CD14-positive monocyte (primary cell): ENCODE results near the gene MFAP3. TPM values are rescaled to one million over a fixed set of nuclear protein-coding genes. Genes with fewer than 3 reads are reported as not detected.

Experiments used
- DNase-seq, 3 donors: peaks; one replicate each; pipeline ENCODE4 v3.0.0-alpha.2; 2011 to 2022
- H2AFZ ChIP-seq: 2 replicates; pipeline ENCODE4 v1.6.0; 2012; ENCODE audit warnings: mild to moderate bottlenecking, low read depth, low read length, inconsistent platforms; ENCODE audit not compliant: insufficient read depth, poor library complexity, severe bottlenecking
- H3K27ac ChIP-seq, 2 donors: 1 replicate in 1 of 2; 2 replicates in 1 of 2; pipeline ENCODE4 v1.5.1; 2012 to 2013; ENCODE audit warnings: low read length in 2 of 2, control low read depth in 1 of 2, inconsistent platforms in 1 of 2, low read depth in 1 of 2, mild to moderate bottlenecking in 1 of 2
- H3K27me3 ChIP-seq, 2 donors: one replicate each; pipeline versions ENCODE4 v1.6.0 to v1.6.1; 2011 to 2013; ENCODE audit warnings: low read length in 2 of 2; ENCODE audit not compliant: control insufficient read depth in 2 of 2, insufficient read depth in 2 of 2
- H3K36me3 ChIP-seq, 2 donors: replicated peaks in 1 of 2; 1 replicate in 1 of 2; 2 replicates in 1 of 2; pipeline versions ENCODE4 v1.5.1 to v1.6.1; 2012 to 2013; ENCODE audit warnings: low read length in 2 of 2, control low read depth in 1 of 2, inconsistent platforms in 1 of 2, mild to moderate bottlenecking in 1 of 2; ENCODE audit not compliant: insufficient read depth in 2 of 2, control insufficient read depth in 1 of 2
- H3K4me1 ChIP-seq, 2 donors: 1 replicate in 1 of 2; 2 replicates in 1 of 2; pipeline versions ENCODE4 v1.5.1 to v1.6.1; 2012 to 2013; ENCODE audit warnings: low read length in 2 of 2, control low read depth in 1 of 2, inconsistent platforms in 1 of 2, mild to moderate bottlenecking in 1 of 2, moderate library complexity in 1 of 2; ENCODE audit not compliant: insufficient read depth in 2 of 2, control insufficient read depth in 1 of 2
- H3K4me2 ChIP-seq: replicated peaks from 2 replicates; pipeline ENCODE3; 2012; ENCODE audit warnings: low read length, moderate library complexity, mild to moderate bottlenecking; ENCODE audit not compliant: poor library complexity, severe bottlenecking; ENCODE audit errors: extremely low read depth
- H3K4me3 ChIP-seq, 3 experiments: fragments of 200-600 bp in 1 of 3; sonication (generic) in 1 of 3; replicated peaks in 1 of 3; 1 replicate in 2 of 3; 2 replicates in 1 of 3; pipeline ENCODE4 v1.5.1; 2011 to 2013; ENCODE audit warnings: low read length in 3 of 3, mild to moderate bottlenecking in 3 of 3, control low read depth in 2 of 3, low read depth in 2 of 3, inconsistent platforms in 1 of 3, moderate library complexity in 1 of 3
- H3K79me2 ChIP-seq: 2 replicates; pipeline ENCODE4 v1.6.0; 2012; ENCODE audit warnings: mild to moderate bottlenecking, control low read depth, inconsistent platforms, low read length, moderate library complexity; ENCODE audit not compliant: insufficient read depth
- H3K9ac ChIP-seq: 2 replicates; pipeline ENCODE4 v1.6.0; 2017; ENCODE audit warnings: low read length, mild to moderate bottlenecking; ENCODE audit not compliant: insufficient read depth, poor library complexity, severe bottlenecking
- H3K9me3 ChIP-seq, 2 donors: replicated peaks in 1 of 2; 1 replicate in 1 of 2; 2 replicates in 1 of 2; pipeline versions ENCODE4 v1.5.1 to v1.6.1; 2012 to 2013; ENCODE audit warnings: low read length in 2 of 2, control low read depth in 1 of 2; ENCODE audit not compliant: control insufficient read depth in 1 of 2, insufficient read depth in 1 of 2
- H4K20me1 ChIP-seq: 2 replicates; pipeline ENCODE4 v1.6.0; 2012; ENCODE audit warnings: mild to moderate bottlenecking, low read length, control low read depth, moderate library complexity; ENCODE audit not compliant: insufficient read depth
- H3K27ac Mint-ChIP-seq, 7 donors: one replicate each; pipeline ENCODE4 v1.8.0; 2020; ENCODE audit warnings: mild to moderate bottlenecking in 7 of 7, mixed read lengths in 7 of 7, moderate library complexity in 6 of 7, inconsistent platforms in 2 of 7
- H3K27me3 Mint-ChIP-seq, 3 donors: one replicate each; pipeline ENCODE4 v1.8.0; 2021 to 2022; ENCODE audit warnings: low read depth in 3 of 3, mild to moderate bottlenecking in 3 of 3, mixed read lengths in 3 of 3, moderate library complexity in 3 of 3, inconsistent platforms in 1 of 3
- H3K36me3 Mint-ChIP-seq, 2 donors: one replicate each; pipeline ENCODE4 v1.8.0; 2020; ENCODE audit warnings: mixed read lengths in 2 of 2, inconsistent platforms in 1 of 2, mild to moderate bottlenecking in 1 of 2
- H3K4me1 Mint-ChIP-seq: one replicate; pipeline ENCODE4 v1.8.0; 2020; ENCODE audit warnings: mild to moderate bottlenecking, mixed read lengths
- H3K4me3 Mint-ChIP-seq, 2 donors: one replicate each; pipeline ENCODE4 v1.8.0; 2020; ENCODE audit warnings: mild to moderate bottlenecking in 2 of 2, mixed read lengths in 2 of 2, moderate library complexity in 1 of 2
- H3K9me3 Mint-ChIP-seq, 7 donors: one replicate each; pipeline ENCODE4 v1.8.0; 2020 to 2022; ENCODE audit warnings: mixed read lengths in 7 of 7, mild to moderate bottlenecking in 6 of 7, moderate library complexity in 6 of 7, inconsistent platforms in 2 of 7
- WGBS: methylation state at CpG from one replicate; pipeline ENCODE4 v1.1.5; 2013; ENCODE audit warnings: missing lambda C conversion rate; ENCODE audit not compliant: insufficient coverage; 5-methylcytosine and 5-hydroxymethylcytosine counted together
- intact Hi-C, 2 donors: fragments of 100-400 bp; cut with micrococcal nuclease; formaldehyde crosslinking; loops; one replicate each; pipeline versions ENCODE4 v1.15.0 to v1.15.1; 2023
- polyA plus RNA-seq, 3 donors: library from polyadenylated mRNA; depleted of rRNA in 1 of 3; unstranded in 2 of 3; stranded (reverse) in 1 of 3; fragments of 300-500 nt in 2 of 3; fragments of >200 nt in 1 of 3; fragmentation: Illumina TruSeq in 2 of 3; gene quantifications; 1 replicate in 2 of 3; 2 replicates in 1 of 3; pipeline ENCODE4 v1.2.3, GENCODE V29; 2012 to 2021
- TF ChIP-seq, protein P1 (sequence below): fragments of 200-600 bp; IDR thresholded peaks from one replicate; pipeline ENCODE4 v1.8.0; 2022; ENCODE audit warnings: antibody characterized with exemption, mild to moderate bottlenecking

Gene MFAP3
- polyA plus RNA-seq, 3 donors, result 7.4 to 13.1 (median 8.6) TPM

DNA sequence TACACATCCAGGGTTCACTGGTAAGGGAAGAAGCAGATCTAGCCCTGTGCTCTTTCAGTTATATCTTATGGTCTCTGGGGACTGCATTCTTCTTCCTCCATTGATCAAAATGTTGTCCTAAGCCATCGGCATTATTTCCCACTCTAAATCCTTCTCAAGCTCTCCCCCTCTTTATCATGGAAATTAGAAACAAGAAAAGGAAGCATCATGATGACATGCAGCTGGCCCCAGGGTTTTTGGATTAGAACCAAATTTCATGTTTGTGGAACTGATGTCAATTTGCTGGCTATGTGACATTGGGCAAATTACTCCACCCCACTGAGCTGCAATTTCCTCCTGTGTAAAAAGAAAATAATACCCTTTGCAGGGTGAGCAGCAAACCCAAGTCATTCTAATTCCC is 39.5 kb downstream of the MFAP3 start:
- Mint-ChIP-seq H3K4me1 (peaks cover 15% of the 10 kb centered on the region), H3K27me3 (peaks cover 0 to 4% (median 0%) of the 10 kb centered on the region in 3 donors), H3K27ac (no peak overlapping the region), H3K4me3 (no peak overlapping the region), H3K36me3 (no peaks in the 10 kb centered on the region), H3K9me3 (no peaks in the 10 kb centered on the region)
- Histone ChIP-seq H3K4me1 (peaks cover 7 to 27% of the 10 kb centered on the region in 2 donors), H3K9ac (no peak overlapping the region), H4K20me1 (no peaks in the 10 kb centered on the region), H3K27me3 (no peaks in the 10 kb centered on the region), H3K4me2 (no peak overlapping the region), H3K79me2 (no peaks in the 10 kb centered on the region), H3K27ac (peak overlapping the region in 1 of 2 donors; percentile 15), H3K4me3 (no peak overlapping the region), H2AFZ (no peak overlapping the region), H3K9me3 (no peaks in the 10 kb centered on the region), H3K36me3 (no peaks in the 10 kb centered on the region)
- DNase-seq, result no peak
- TF ChIP-seq, protein P1, sequence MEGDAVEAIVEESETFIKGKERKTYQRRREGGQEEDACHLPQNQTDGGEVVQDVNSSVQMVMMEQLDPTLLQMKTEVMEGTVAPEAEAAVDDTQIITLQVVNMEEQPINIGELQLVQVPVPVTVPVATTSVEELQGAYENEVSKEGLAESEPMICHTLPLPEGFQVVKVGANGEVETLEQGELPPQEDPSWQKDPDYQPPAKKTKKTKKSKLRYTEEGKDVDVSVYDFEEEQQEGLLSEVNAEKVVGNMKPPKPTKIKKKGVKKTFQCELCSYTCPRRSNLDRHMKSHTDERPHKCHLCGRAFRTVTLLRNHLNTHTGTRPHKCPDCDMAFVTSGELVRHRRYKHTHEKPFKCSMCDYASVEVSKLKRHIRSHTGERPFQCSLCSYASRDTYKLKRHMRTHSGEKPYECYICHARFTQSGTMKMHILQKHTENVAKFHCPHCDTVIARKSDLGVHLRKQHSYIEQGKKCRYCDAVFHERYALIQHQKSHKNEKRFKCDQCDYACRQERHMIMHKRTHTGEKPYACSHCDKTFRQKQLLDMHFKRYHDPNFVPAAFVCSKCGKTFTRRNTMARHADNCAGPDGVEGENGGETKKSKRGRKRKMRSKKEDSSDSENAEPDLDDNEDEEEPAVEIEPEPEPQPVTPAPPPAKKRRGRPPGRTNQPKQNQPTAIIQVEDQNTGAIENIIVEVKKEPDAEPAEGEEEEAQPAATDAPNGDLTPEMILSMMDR, result no peak
- no CpG with 5 or more reads among the region's 1 CpG for WGBS
- intact Hi-C loops, result no loop called here

DNA sequence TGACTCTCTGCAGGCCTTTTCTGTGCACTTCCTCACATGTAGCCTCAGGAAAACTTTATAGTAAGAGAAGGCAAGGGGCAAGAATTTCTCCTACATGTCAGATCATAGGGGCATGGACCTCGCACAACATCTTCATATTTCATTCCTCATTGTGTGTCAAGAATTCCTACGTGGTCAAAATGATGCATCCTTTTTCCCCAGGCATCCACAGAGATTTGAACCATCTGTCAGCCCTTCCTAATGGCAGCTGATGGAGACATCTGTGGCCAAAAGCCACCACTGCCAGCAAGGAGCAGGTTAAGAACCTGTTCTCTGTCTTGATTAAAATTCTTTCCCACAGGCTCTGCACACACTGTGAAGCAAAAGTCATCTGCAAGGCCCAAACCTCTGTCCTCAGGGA is 42.5 kb downstream of the MFAP3 start:
- Histone ChIP-seq H3K4me3 (no peak overlapping the region), H4K20me1 (no peaks in the 10 kb centered on the region), H3K4me1 (peaks cover 3 to 15% of the 10 kb centered on the region in 2 donors), H3K79me2 (no peaks in the 10 kb centered on the region), H3K9ac (no peak overlapping the region), H3K36me3 (no peaks in the 10 kb centered on the region), H3K4me2 (no peak overlapping the region), H2AFZ (no peak overlapping the region), H3K27ac (no peak overlapping the region), H3K9me3 (no peaks in the 10 kb centered on the region), H3K27me3 (no peaks in the 10 kb centered on the region)
- intact Hi-C loops, result no loop called here
- Mint-ChIP-seq H3K9me3 (peaks cover 0 to 1% (median 0%) of the 10 kb centered on the region in 7 donors), H3K4me1 (peaks cover 7% of the 10 kb centered on the region), H3K4me3 (no peak overlapping the region), H3K36me3 (no peaks in the 10 kb centered on the region), H3K27ac (no peak overlapping the region), H3K27me3 (peaks cover 0 to 4% (median 2%) of the 10 kb centered on the region in 3 donors)
- WGBS, result 77% methylated on average over 2 of the region's 2 CpGs
- TF ChIP-seq, protein P1, result no peak
- DNase-seq, result no peak
